Stimulated activated CD8-positive, alpha-beta memory T cell treated with anti-CD3 and anti-CD28 coated beads, Interleukin-12 subunit alpha, Interleukin-12 subunit beta, amount 100 ng/mL, for 24 hours (primary cell): ENCODE measurements around the gene DENND2C.
"Not testable (repeated sequence)": the region's sequence is repeated elsewhere in the genome, so short reads cannot be mapped to it uniquely, and the experiment has no call there.

Experiments used
- DNase-seq: peaks from one replicate; pipeline ENCODE4 v3.0.0-alpha.2; 2020; ENCODE audit errors: extremely low read depth

Gene DENND2C

GRCh38 chr1:114607223-114607622, 62.6 kb downstream of the DENND2C start:
- no peak for DNase-seq

- DNase-seq, result no peak
Observed at GRCh38 chr1:114597949-114598348, 71.9 kb downstream of the DENND2C start.

- no peak for DNase-seq
Observed at GRCh38 chr1:114595602-114596001, 74.2 kb downstream of the DENND2C start.

GRCh38 chr1:114594046-114594445, 75.8 kb downstream of the DENND2C start:
- DNase-seq, result no peak

- DNase-seq, result no peak
Observed at GRCh38 chr1:114589122-114589521, 80.7 kb downstream of the DENND2C start.

- no peak for DNase-seq
Observed at GRCh38 chr1:114588196-114588689, 81.6 kb downstream of the DENND2C start.

- no peak for DNase-seq
Observed at GRCh38 chr1:114587203-114587991, 82.5 kb downstream of the DENND2C start.

GRCh38 chr1:114586513-114587047, 83.3 kb downstream of the DENND2C start:
- no peak for DNase-seq

- no peak for DNase-seq
Observed at GRCh38 chr1:114585231-114585630, 84.6 kb downstream of the DENND2C start.

- DNase-seq, result peak; percentile 86
Observed at GRCh38 chr1:114581335-114582287, 88.2 kb downstream of the DENND2C start, which contains the start of gene BCAS2. Gene BCAS2, minus strand, starts transcription at chr1:114581615. Its CDS starts 24 bp downstream, at chr1:114581591.

GRCh38 chr1:114574365-114574764, 95.5 kb downstream of the DENND2C start:
- DNase-seq, result no peak

GRCh38 chr1:114564141-114564540, 105.7 kb downstream of the DENND2C start:
- no peak for DNase-seq

GRCh38 chr1:114562978-114563510, 106.8 kb downstream of the DENND2C start:
- DNase-seq, result not testable (repeated sequence)

- no peak for DNase-seq
Observed at GRCh38 chr1:114561333-114561732, 108.5 kb downstream of the DENND2C start.

- no peak for DNase-seq
Observed at GRCh38 chr1:114559356-114559755, 110.5 kb downstream of the DENND2C start.

- no peak for DNase-seq
Observed at GRCh38 chr1:114558544-114558943, 111.3 kb downstream of the DENND2C start.

- DNase-seq, result no peak
Observed at GRCh38 chr1:114554577-114554976, 115.3 kb downstream of the DENND2C start.

GRCh38 chr1:114552106-114552639, 117.7 kb downstream of the DENND2C start:
- DNase-seq, result no peak

GRCh38 chr1:114551400-114551799, 118.4 kb downstream of the DENND2C start:
- DNase-seq, result no peak

GRCh38 chr1:114550336-114550735, 119.5 kb downstream of the DENND2C start:
- no peak for DNase-seq

GRCh38 chr1:114549137-114549536, 120.7 kb downstream of the DENND2C start:
- DNase-seq, result no peak

- no peak for DNase-seq
Observed at GRCh38 chr1:114547076-114547475, 122.8 kb downstream of the DENND2C start.
